MCF 10A (cell line): ENCODE results near the gene TRPT1. TPM values are rescaled to one million over a fixed set of nuclear protein-coding genes. Genes with fewer than 3 reads are reported as not detected.
A peak's percentile ranks its signal among the peaks of the same experiment; 100 is the strongest.

Experiments used
- BruUV-seq: library from RNA; stranded (reverse); fragments of 400-500 nt; replicated peaks from 2 replicates; lab custom pipeline; 2021; lab: Mats Ljungman, UMichigan
- CTCF ChIA-PET: fragments of 300-600 bp; sonication (Branson Sonifier 250); formaldehyde crosslinking; extraction: SDS; loops from one replicate; lab custom pipeline; 2021; ENCODE audit warnings: antibody characterized with exemption, inconsistent platforms; lab: Yijun Ruan, JAX
- POLR2A ChIA-PET: fragments of 300-600, 350-650 bp; sonication (Branson Sonifier 250); formaldehyde crosslinking; extraction: SDS; loops from one replicate; lab custom pipeline; 2020; ENCODE audit warnings: antibody characterized with exemption, inconsistent platforms; lab: Yijun Ruan, JAX
- DNase-seq: peaks from one replicate; pipeline ENCODE4 v3.0.0-alpha.2; 2018; ENCODE audit not compliant: unreplicated experiment
- H3K27ac Mint-ChIP-seq: one replicate; pipeline ENCODE4 v1.8.0; 2022; ENCODE audit warnings: mild to moderate bottlenecking, low read depth, mixed read lengths; ENCODE audit not compliant: unreplicated experiment
- H3K27me3 Mint-ChIP-seq: one replicate; pipeline ENCODE4 v1.8.0; 2022; ENCODE audit warnings: mixed read lengths; ENCODE audit not compliant: insufficient read depth, unreplicated experiment
- H3K36me3 Mint-ChIP-seq: one replicate; pipeline ENCODE4 v1.8.0; 2022; ENCODE audit warnings: mild to moderate bottlenecking, moderate library complexity, mixed read lengths; ENCODE audit not compliant: insufficient read depth, unreplicated experiment
- H3K4me1 Mint-ChIP-seq: one replicate; pipeline ENCODE4 v1.8.0; 2022; ENCODE audit warnings: mixed read lengths; ENCODE audit not compliant: insufficient read depth, unreplicated experiment
- H3K4me3 Mint-ChIP-seq: one replicate; pipeline ENCODE4 v1.8.0; 2022; ENCODE audit warnings: mild to moderate bottlenecking, moderate library complexity, mixed read lengths; ENCODE audit not compliant: unreplicated experiment
- H3K9me3 Mint-ChIP-seq: one replicate; pipeline ENCODE4 v1.8.0; 2022; ENCODE audit warnings: mixed read lengths; ENCODE audit not compliant: unreplicated experiment
- intact Hi-C: fragments of 100-400 bp; cut with micrococcal nuclease; formaldehyde crosslinking; loops from 2 replicates; pipeline ENCODE4 v1.14.1; 2022
- total RNA-seq: library from RNA; stranded (reverse); gene quantifications from 2 replicates; pipeline ENCODE4 v1.2.3, GENCODE V29; 2022
- TF ChIP-seq, protein P1 (sequence below): fragments of 200-600 bp; IDR thresholded peaks from one replicate; pipeline ENCODE4 v1.8.0; 2022; ENCODE audit warnings: antibody characterized with exemption, mild to moderate bottlenecking; ENCODE audit not compliant: unreplicated experiment

Gene TRPT1
- total RNA-seq, 1 experiment from 2014 or later, result 31.3 TPM

DNA sequence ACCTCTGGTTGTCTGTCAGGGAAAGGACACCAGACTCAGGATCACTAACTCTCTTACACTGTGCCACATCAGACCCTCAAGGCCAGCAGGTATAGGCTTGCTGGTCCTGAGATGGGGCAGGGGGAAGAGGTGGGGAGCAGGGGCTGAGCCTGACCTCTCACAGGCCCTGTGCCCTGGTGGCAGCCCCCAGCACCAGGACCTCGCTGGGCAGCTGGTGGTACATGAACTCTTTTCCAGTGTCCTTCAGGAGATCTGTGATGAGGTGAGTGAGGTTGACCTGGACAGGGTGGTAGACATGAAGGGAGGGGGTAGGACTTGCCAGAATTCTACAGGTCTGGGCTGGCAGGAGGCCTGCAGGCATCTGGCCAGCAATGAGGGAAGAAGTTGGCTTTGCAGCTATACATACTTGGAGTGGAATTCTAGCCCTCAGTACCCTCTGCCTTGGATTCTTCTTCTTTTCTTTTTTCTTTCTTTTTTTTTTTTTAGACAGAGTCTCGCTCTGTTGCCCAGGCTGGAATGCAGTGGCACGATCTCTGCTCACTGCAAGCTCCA lies 1.5 kb upstream of the TRPT1 start:
- H3K4me1 Mint-ChIP-seq, result peaks cover 17% of the 10 kb centered on the region
- BruUV-seq, result no TSS peak
- intact Hi-C loops, result loop anchor here (2.0 kb wide), 1 partner anchor 41 kb away; the partner anchor contains the start of gene STIP1
- TF ChIP-seq, protein P1, sequence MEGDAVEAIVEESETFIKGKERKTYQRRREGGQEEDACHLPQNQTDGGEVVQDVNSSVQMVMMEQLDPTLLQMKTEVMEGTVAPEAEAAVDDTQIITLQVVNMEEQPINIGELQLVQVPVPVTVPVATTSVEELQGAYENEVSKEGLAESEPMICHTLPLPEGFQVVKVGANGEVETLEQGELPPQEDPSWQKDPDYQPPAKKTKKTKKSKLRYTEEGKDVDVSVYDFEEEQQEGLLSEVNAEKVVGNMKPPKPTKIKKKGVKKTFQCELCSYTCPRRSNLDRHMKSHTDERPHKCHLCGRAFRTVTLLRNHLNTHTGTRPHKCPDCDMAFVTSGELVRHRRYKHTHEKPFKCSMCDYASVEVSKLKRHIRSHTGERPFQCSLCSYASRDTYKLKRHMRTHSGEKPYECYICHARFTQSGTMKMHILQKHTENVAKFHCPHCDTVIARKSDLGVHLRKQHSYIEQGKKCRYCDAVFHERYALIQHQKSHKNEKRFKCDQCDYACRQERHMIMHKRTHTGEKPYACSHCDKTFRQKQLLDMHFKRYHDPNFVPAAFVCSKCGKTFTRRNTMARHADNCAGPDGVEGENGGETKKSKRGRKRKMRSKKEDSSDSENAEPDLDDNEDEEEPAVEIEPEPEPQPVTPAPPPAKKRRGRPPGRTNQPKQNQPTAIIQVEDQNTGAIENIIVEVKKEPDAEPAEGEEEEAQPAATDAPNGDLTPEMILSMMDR, result no peak
- no peaks in the 10 kb centered on the region for H3K27me3 Mint-ChIP-seq
- peaks cover 6% of the 10 kb centered on the region for H3K36me3 Mint-ChIP-seq
- peak overlapping the region; percentile 80 for H3K4me3 Mint-ChIP-seq
- POLR2A ChIA-PET, result interaction anchor here (0.5 to 11.9 kb wide), 9 partner anchors 13 to 1559 kb away, joined by 3 to 122 read pairs (median 12); partner anchors contain the start of genes FKBP2, HNRNPUL2, PPP1R14B and STIP1
- CTCF ChIA-PET, result interaction anchor here (0.8 to 4.7 kb wide), 7 partner anchors 23 to 106 kb away, joined by 3 to 22 read pairs (median 5); partner anchors contain the start of genes CATSPERZ and STIP1
- H3K27ac Mint-ChIP-seq, result peak overlapping the region; percentile 80
- peak; percentile 64 for DNase-seq
- H3K9me3 Mint-ChIP-seq, result no peaks in the 10 kb centered on the region

DNA sequence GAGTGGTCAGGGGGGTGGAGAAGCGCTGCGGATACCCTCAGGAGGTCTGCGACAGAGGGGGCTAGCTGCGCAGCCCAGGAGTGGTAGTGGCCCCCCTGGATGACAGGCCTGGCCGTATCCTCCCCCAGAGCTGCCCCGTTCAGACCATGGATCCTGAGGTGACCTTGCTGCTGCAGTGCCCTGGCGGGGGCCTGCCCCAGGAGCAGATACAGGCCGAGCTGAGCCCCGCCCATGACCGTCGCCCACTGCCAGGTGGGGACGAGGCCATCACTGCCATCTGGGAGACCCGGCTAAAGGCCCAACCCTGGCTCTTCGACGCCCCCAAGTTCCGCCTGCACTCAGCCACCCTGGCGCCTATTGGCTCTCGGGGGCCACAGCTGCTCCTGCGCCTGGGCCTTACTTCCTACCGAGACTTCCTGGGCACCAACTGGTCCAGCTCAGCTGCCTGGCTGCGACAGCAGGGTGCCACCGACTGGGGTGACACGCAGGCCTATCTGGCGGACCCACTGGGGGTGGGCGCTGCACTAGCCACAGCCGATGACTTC lies 593 bp upstream of the TRPT1 start:
- POLR2A ChIA-PET, result interaction anchor here (0.9 to 11.9 kb wide), 20 partner anchors 9 to 1499 kb away, joined by 3 to 122 read pairs (median 4); partner anchors contain the start of genes BAD, ESRRA, FKBP2 and HNRNPUL2
- peaks cover 8% of the 10 kb centered on the region for H3K4me1 Mint-ChIP-seq
- CTCF ChIA-PET, result interaction anchor here (0.8 to 4.7 kb wide), 8 partner anchors 15 to 105 kb away, joined by 3 to 22 read pairs (median 4); partner anchors contain the start of genes CATSPERZ and STIP1

DNA sequence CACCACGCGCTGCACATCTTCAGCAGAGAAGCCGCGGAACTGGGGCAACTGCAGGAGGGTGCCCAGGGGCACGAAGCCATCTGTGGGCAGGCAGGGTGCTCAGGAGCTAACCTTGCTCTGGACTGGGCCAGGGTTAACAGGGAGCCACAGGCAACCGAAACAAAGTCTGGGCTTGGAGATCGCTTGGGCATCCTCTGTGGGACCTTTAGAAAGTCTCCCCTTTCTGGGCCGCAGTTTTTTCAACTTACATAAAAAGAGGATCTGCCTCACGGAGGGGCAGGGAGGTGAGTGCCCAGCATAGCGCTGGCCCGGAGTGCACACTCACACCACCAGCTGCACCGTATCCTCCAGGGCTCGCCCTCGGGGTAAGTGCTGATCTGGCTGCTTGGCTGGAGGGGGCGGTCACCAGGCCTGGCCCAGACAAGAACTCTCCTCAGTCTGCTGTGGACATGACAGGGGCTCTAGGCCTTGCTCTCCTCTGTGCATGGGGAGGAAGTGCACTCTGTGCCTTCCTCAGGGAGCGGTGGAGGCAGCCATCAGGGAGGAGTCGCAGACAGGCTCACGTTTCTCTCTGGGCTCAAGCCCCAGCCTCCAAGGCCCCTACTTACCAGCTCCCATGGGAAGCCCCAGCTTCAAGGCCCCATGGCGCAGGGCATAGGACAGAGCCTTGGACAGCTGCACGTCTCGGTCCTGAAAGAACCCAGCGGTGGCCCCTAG lies 937 bp downstream of the TRPT1 start:
- CTCF ChIA-PET, result interaction anchor here (0.6 to 4.7 kb wide), 5 partner anchors 9 to 132 kb away, joined by 3 to 22 read pairs (median 3); no protein-coding TSS in a partner anchor

More for the DNA sequence above, 593 bp upstream of the TRPT1 start:
- Mint-ChIP-seq H3K27me3 (no peaks in the 10 kb centered on the region), H3K4me3 (peak overlapping the region; percentile 80), H3K9me3 (no peaks in the 10 kb centered on the region), H3K27ac (peak overlapping the region; percentile 80), H3K36me3 (peaks cover 6% of the 10 kb centered on the region)
- intact Hi-C loops, result loop anchor here (2.0 kb wide), 1 partner anchor 40 kb away; the partner anchor contains the start of gene STIP1
- BruUV-seq, result TSS peak; percentile 63
- no peak for DNase-seq
- TF ChIP-seq, protein P1, result no peak

More for the DNA sequence above, 937 bp downstream of the TRPT1 start:
- Mint-ChIP-seq H3K9me3 (no peaks in the 10 kb centered on the region), H3K36me3 (peaks cover 6% of the 10 kb centered on the region), H3K27me3 (no peaks in the 10 kb centered on the region), H3K4me3 (peak overlapping the region; percentile 80), H3K4me1 (peaks cover 8% of the 10 kb centered on the region), H3K27ac (no peak overlapping the region)
- BruUV-seq, result no TSS peak
- TF ChIP-seq, protein P1, result no peak
- no peak for DNase-seq
- POLR2A ChIA-PET, result interaction anchor here (0.8 to 11.9 kb wide), 7 partner anchors 11 to 93 kb away, joined by 3 to 122 read pairs (median 3); partner anchors contain the start of genes FKBP2, PPP1R14B, PRDX5 and TRMT112
- intact Hi-C loops, result no loop called here
